Lower lobe of right lung (tissue), 2 donors: ENCODE results near the gene BUD13. TPM values are rescaled to one million over a fixed set of nuclear protein-coding genes. Genes with fewer than 3 reads are reported as not detected.

Experiments
- ATAC-seq, 2 donors: fragments of 200-7000 bp; cut with Tn5 transposase; one replicate each; pipeline ENCODE4 v1.9.1; 2020 to 2022; ENCODE audit warnings: mild to moderate bottlenecking in 2 of 2, moderate library complexity in 2 of 2
- DNase-seq: peaks from one replicate; pipeline ENCODE4 v3.0.0-alpha.2; 2020
- H3K27ac ChIP-seq: fragments of 200-600 bp; one replicate; pipeline ENCODE4 v1.8.0; 2022
- H3K27me3 ChIP-seq: fragments of 200-600 bp; one replicate; pipeline ENCODE4 v1.8.0; 2022; ENCODE audit warnings: low read depth
- H3K36me3 ChIP-seq: fragments of 200-600 bp; one replicate; pipeline ENCODE4 v1.8.0; 2022; ENCODE audit warnings: mild to moderate bottlenecking
- H3K4me1 ChIP-seq: fragments of 200-600 bp; one replicate; pipeline ENCODE4 v1.8.0; 2022
- H3K4me3 ChIP-seq: fragments of 200-600 bp; one replicate; pipeline ENCODE4 v1.8.0; 2022; ENCODE audit warnings: mild to moderate bottlenecking
- H3K9me3 ChIP-seq: fragments of 200-600 bp; one replicate; pipeline ENCODE4 v1.8.0; 2022
- intact Hi-C: fragments of 100-400 bp; cut with DNase I; formaldehyde crosslinking; loops from one replicate; pipeline ENCODE4 v1.11.0; 2022
- total RNA-seq: library from RNA; stranded (reverse); fragmentation: NEBNext Ultra II Directional; extraction: Animal tissue kit (Norgen Biotek cat#: 25700); gene quantifications from one replicate; pipeline ENCODE4 v1.2.1, GENCODE V29; 2021
- TF ChIP-seq, protein P1 (sequence below): fragments of 200-600 bp; IDR thresholded peaks from one replicate; pipeline ENCODE4 v1.8.0; 2022; ENCODE audit warnings: antibody characterized with exemption, mild to moderate bottlenecking
- donor health status: DM: no; HTN: yes; CAD: no; lungs with severe emphysema.

BUD13 gene
- total RNA-seq, 1 donor from 2014 or later, result 15.8 TPM

DNA sequence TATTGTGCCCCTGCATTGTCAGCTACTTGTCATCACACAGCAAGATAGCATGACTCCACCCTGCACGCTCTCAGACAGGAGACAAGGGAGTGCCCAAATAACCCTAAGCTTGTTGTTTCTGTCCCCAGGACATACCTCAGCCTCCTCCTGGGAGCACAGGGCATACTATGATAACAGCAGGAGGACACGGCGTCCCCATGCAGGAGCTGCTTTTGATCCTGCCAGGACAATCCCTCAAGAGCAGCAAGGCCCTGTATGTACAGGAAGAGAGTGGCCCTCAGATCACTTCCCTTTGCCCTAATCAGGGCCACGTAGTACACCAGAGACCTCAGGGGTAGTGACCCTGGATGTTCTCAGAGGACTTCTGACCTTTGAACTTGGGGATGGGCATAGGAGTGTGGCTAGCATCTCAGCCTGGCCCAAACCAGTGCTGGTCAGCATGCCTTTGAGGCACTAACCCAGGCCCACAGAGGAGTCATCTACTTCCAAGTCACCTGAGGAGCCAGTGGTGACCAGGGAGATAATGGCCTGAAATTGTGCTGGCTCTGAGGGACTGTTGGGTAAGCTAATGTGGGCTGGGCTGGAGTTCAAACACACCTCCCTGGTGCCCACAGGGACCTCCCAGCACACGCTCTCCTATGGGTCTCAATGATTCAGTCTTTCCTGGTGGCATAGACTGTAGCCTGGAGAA is 41.1 kb upstream of the BUD13 start:
- no peak overlapping the region for H3K27ac ChIP-seq
- intact Hi-C loops, result no loop called here

DNA sequence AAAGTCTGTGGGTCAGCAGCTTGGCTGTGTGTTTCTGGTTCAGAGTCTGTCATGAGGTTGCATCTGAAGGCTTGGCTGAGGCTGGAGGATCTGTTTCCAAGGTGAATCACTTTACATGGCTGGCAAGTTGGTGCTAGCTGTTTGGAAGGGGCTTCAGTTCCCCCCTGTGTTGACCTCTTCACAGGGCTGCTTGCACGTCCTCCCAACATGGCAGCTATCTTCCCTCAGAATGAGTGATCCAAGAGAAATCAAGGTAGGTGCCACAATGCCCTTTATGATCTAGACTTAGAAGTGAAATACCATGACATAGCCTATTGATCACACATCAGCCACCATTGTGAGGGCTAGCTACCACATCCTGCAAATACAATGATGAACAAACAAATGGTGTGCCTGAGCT is 40.4 kb upstream of the BUD13 start:
- ATAC-seq (no peak), DNase-seq (no peak)
- H3K9me3 ChIP-seq, result no peaks in the 10 kb centered on the region

More for the DNA sequence above, 41.1 kb upstream of the BUD13 start:
- Histone ChIP-seq H3K4me1 (no peaks in the 10 kb centered on the region), H3K36me3 (no peaks in the 10 kb centered on the region), H3K4me3 (no peak overlapping the region), H3K27me3 (no peaks in the 10 kb centered on the region), H3K9me3 (no peaks in the 10 kb centered on the region)
- ATAC-seq, result no peak
- no peak for DNase-seq
- TF ChIP-seq, protein P1, sequence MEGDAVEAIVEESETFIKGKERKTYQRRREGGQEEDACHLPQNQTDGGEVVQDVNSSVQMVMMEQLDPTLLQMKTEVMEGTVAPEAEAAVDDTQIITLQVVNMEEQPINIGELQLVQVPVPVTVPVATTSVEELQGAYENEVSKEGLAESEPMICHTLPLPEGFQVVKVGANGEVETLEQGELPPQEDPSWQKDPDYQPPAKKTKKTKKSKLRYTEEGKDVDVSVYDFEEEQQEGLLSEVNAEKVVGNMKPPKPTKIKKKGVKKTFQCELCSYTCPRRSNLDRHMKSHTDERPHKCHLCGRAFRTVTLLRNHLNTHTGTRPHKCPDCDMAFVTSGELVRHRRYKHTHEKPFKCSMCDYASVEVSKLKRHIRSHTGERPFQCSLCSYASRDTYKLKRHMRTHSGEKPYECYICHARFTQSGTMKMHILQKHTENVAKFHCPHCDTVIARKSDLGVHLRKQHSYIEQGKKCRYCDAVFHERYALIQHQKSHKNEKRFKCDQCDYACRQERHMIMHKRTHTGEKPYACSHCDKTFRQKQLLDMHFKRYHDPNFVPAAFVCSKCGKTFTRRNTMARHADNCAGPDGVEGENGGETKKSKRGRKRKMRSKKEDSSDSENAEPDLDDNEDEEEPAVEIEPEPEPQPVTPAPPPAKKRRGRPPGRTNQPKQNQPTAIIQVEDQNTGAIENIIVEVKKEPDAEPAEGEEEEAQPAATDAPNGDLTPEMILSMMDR, result no peak

DNA sequence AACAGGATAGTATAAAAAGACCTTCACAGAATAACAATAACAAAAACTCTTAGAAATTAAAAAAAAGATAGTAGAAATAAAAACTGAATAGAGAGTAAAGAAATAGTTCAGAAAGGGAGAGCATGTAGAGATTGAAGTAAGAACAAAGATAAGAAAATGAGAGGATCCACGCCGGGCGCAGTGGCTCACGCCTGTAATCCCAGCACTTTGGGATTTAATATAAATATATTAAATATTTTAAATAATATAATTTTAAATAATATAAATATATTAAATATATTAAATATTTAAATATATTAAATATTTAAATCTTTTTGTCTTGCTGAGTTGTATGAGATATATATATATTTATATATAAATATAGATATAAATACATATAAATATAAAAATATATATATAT is 39.3 kb upstream of the BUD13 start:
- no peak for ATAC-seq
- no peaks in the 10 kb centered on the region for H3K9me3 ChIP-seq
- H3K27ac ChIP-seq, result no peak overlapping the region
- intact Hi-C loops, result no loop called here
- TF ChIP-seq, protein P1, result no peak
- no peak for DNase-seq
- no peaks in the 10 kb centered on the region for H3K27me3 ChIP-seq
- H3K4me3 ChIP-seq, result no peak overlapping the region
- H3K4me1 ChIP-seq, result no peaks in the 10 kb centered on the region
- H3K36me3 ChIP-seq, result no peaks in the 10 kb centered on the region

More for the DNA sequence above, 40.4 kb upstream of the BUD13 start:
- H3K27me3 ChIP-seq, result no peaks in the 10 kb centered on the region
- no peak overlapping the region for H3K27ac ChIP-seq
- no peaks in the 10 kb centered on the region for H3K4me1 ChIP-seq
- intact Hi-C loops, result no loop called here
- no peaks in the 10 kb centered on the region for H3K36me3 ChIP-seq
- no peak overlapping the region for H3K4me3 ChIP-seq
- TF ChIP-seq, protein P1, result no peak

DNA sequence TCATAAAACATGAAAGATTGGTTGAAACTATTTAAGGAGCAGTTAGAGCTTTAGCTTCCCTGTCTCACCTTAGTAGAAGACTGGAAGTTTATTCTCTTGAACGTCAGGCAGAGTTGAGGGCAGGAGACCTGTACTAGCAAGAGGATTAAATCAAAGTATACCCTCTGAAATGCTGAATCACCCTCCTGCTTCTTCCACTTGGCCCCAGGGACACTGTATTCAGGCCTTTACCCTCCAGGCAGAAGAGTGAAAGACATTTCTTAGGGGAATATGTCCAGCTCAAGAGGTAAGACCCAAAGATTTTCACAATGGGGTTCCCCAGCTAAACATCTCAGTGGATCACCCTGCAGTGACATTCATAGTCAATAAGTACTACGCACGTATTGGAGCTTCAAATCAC is 38.4 kb upstream of the BUD13 start:
- no peak for ATAC-seq
- TF ChIP-seq, protein P1, result no peak
- Histone ChIP-seq H3K9me3 (no peaks in the 10 kb centered on the region), H3K27me3 (no peaks in the 10 kb centered on the region), H3K4me1 (no peaks in the 10 kb centered on the region), H3K27ac (no peak overlapping the region), H3K4me3 (no peak overlapping the region), H3K36me3 (no peaks in the 10 kb centered on the region)
- intact Hi-C loops, result no loop called here
- DNase-seq, result no peak

DNA sequence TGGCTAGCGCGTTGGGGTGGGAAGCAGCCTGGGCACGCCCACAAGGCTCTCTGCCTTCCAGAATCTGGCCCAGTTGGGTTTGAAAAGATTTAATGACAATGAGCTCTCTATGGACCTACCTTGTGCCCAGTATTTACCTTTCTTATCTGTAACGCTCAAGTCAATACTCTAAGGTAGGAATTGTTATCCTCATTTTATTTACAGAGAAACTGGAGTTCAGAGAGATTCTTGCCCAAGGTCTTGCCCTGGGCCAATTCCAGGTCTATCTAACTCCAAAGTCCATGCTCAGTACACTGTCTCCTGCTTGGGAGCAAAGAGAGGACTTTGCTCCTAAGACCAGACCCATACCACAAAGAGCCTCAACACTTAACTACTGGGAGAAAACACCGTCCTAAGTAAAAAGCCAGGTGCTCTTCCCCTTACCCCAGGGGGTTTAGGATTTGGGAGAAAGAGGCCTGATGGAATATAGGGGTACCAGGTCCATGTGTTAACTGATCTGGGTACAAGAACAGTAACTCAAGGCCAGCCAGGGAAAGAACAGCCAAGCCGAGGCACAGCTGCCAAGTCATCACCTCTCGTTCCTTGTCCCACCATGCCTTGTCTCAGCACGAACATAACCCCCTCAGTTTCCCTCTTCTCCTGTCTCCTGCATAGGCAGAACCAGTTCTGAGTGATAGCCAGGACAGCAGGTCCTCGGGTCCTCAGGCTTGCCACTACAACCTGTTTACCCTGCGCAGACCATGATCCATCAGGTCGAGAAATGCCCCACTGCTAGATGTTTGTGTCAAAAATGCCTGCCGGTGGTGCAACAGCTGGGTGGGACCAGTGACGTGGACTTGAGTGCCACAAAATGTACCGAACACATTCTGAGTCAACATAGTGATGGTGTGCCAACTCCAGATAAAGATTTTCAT is 35.7 kb upstream of the BUD13 start:
- Histone ChIP-seq H3K27ac (peak overlapping the region; percentile 75), H3K4me1 (no peaks in the 10 kb centered on the region), H3K9me3 (no peaks in the 10 kb centered on the region), H3K27me3 (no peaks in the 10 kb centered on the region), H3K4me3 (no peak overlapping the region), H3K36me3 (no peaks in the 10 kb centered on the region)
- intact Hi-C loops, result no loop called here
- TF ChIP-seq, protein P1, result no peak
- ATAC-seq (peak; percentile 91), DNase-seq (peak; percentile 85)
